ENCODE data around the gene GATB.

Gene GATB

GRCh38 chr4:151760002-151760401, 805 bp downstream of the GATB start:
- Histone ChIP-seq H3K27ac (replicated peaks) (peak overlapping the region; percentile 81), H3K27me3 (ENCODE audit: insufficient read depth, poor library complexity, severe bottlenecking) (no peaks in the 10 kb centered on the region), H3K4me3 (replicated peaks; ENCODE audit: insufficient read depth, low read length) (peak overlapping the region; percentile 88)
- DNase-seq (ENCODE audit: low read depth in 1 of 2, low spot score in 1 of 2) = no peak
- TF ChIP-seq POLR2AphosphoS5 (IDR thresholded peaks at IDR 0.05; ENCODE audit: low read depth) = no peak

GRCh38 chr4:151753056-151753455, 7.8 kb downstream of the GATB start:
- DNase-seq (ENCODE audit: low read depth in 1 of 2, low spot score in 1 of 2) = no peak
- no peak overlapping the region for H3K4me3 ChIP-seq (replicated peaks; ENCODE audit: insufficient read depth, low read length)
- no peak for TF ChIP-seq GABPA (IDR thresholded peaks at IDR 0.05; ENCODE audit: low read depth)
- no peak for TF ChIP-seq REST (IDR thresholded peaks at IDR 0.05; ENCODE audit: insufficient replicate concordance, low read depth)
- TF ChIP-seq SPI1 (IDR thresholded peaks at IDR 0.05; ENCODE audit: borderline replicate concordance, low read depth) = no peak
- H3K27ac ChIP-seq (replicated peaks) = no peak overlapping the region
- H3K27me3 ChIP-seq (ENCODE audit: insufficient read depth, poor library complexity, severe bottlenecking) = no peaks in the 10 kb centered on the region

GRCh38 chr4:151750156-151750555, 10.7 kb downstream of the GATB start:
- Histone ChIP-seq H3K4me3 (replicated peaks; ENCODE audit: insufficient read depth, low read length) (no peak overlapping the region), H3K27me3 (ENCODE audit: insufficient read depth, poor library complexity, severe bottlenecking) (no peaks in the 10 kb centered on the region), H3K27ac (replicated peaks) (no peak overlapping the region)
- no peak for DNase-seq (ENCODE audit: low read depth in 1 of 2, low spot score in 1 of 2)
- no peak for TF ChIP-seq GABPA (IDR thresholded peaks at IDR 0.05; ENCODE audit: low read depth)
- no peak for TF ChIP-seq POLR2AphosphoS5 (IDR thresholded peaks at IDR 0.05; ENCODE audit: low read depth)
- TF ChIP-seq SPI1 (IDR thresholded peaks at IDR 0.05; ENCODE audit: borderline replicate concordance, low read depth) = no peak
- no peak for TF ChIP-seq CTCF (IDR thresholded peaks at IDR 0.05; ENCODE audit: insufficient read depth, low read length)
- no peak for TF ChIP-seq REST (IDR thresholded peaks at IDR 0.05; ENCODE audit: insufficient replicate concordance, low read depth)

- TF ChIP-seq GABPA (IDR thresholded peaks at IDR 0.05; ENCODE audit: low read depth) = no peak
- TF ChIP-seq REST (IDR thresholded peaks at IDR 0.05; ENCODE audit: insufficient replicate concordance, low read depth) = no peak
- no peak for TF ChIP-seq POLR2AphosphoS5 (IDR thresholded peaks at IDR 0.05; ENCODE audit: low read depth)
- TF ChIP-seq SPI1 (IDR thresholded peaks at IDR 0.05; ENCODE audit: borderline replicate concordance, low read depth) = no peak
- no peak for TF ChIP-seq CTCF (IDR thresholded peaks at IDR 0.05; ENCODE audit: insufficient read depth, low read length)
- no peaks in the 10 kb centered on the region for H3K27me3 ChIP-seq (ENCODE audit: insufficient read depth, poor library complexity, severe bottlenecking)
- no peak overlapping the region for H3K27ac ChIP-seq (replicated peaks)
- no peak overlapping the region for H3K4me3 ChIP-seq (replicated peaks; ENCODE audit: insufficient read depth, low read length)
- DNase-seq (ENCODE audit: low read depth in 1 of 2, low spot score in 1 of 2) = no peak
Observed at GRCh38 chr4:151745481-151746231, 15.2 kb downstream of the GATB start.

Data from HL-60 (cell line).